Mesothelial cell of epicardium (in vitro differentiated cells): ENCODE measurements around the gene METTL13. TPM values are rescaled to one million over a fixed set of nuclear protein-coding genes. Genes with fewer than 3 reads are reported as not detected.

ENCODE experiments used
- DNase-seq, 2 experiments: peaks; one replicate each; pipeline ENCODE4 v3.0.0; 2021; ENCODE audit warnings: low spot score in 2 of 2; ENCODE audit not compliant: unreplicated experiment in 2 of 2
- H3K27ac Mint-ChIP-seq: 2 replicates; pipeline ENCODE4 v1.8.0; 2021; ENCODE audit warnings: mixed read lengths
- H3K27me3 Mint-ChIP-seq: 2 replicates; pipeline ENCODE4 v1.8.0; 2021; ENCODE audit warnings: low read depth, mixed read lengths
- H3K36me3 Mint-ChIP-seq: 2 replicates; pipeline ENCODE4 v1.8.0; 2021; ENCODE audit warnings: mixed read lengths
- H3K4me1 Mint-ChIP-seq: 2 replicates; pipeline ENCODE4 v1.8.0; 2021; ENCODE audit warnings: mixed read lengths
- H3K4me3 Mint-ChIP-seq: 2 replicates; pipeline ENCODE4 v1.8.0; 2021; ENCODE audit warnings: mild to moderate bottlenecking, moderate library complexity, mixed read lengths
- H3K9me3 Mint-ChIP-seq: 2 replicates; pipeline ENCODE4 v1.8.0; 2021; ENCODE audit warnings: mixed read lengths
- total RNA-seq: library from RNA; stranded (reverse); gene quantifications from 3 replicates; pipeline ENCODE4 v1.2.1, GENCODE V29; 2021
- TF ChIP-seq, protein P1 (sequence below): fragments of 200-600 bp; sonication (generic); IDR thresholded peaks from one replicate; pipeline ENCODE4 v1.5.0; 2021; ENCODE audit warnings: antibody characterized with exemption; ENCODE audit not compliant: unreplicated experiment

Gene METTL13
- total RNA-seq, 1 donor from 2014 or later: 27.4 TPM

- H3K27ac Mint-ChIP-seq: no peak overlapping the region
- DNase-seq: no peak
- H3K27me3 Mint-ChIP-seq: no peaks in the 10 kb centered on the region
- TF ChIP-seq, protein P1, sequence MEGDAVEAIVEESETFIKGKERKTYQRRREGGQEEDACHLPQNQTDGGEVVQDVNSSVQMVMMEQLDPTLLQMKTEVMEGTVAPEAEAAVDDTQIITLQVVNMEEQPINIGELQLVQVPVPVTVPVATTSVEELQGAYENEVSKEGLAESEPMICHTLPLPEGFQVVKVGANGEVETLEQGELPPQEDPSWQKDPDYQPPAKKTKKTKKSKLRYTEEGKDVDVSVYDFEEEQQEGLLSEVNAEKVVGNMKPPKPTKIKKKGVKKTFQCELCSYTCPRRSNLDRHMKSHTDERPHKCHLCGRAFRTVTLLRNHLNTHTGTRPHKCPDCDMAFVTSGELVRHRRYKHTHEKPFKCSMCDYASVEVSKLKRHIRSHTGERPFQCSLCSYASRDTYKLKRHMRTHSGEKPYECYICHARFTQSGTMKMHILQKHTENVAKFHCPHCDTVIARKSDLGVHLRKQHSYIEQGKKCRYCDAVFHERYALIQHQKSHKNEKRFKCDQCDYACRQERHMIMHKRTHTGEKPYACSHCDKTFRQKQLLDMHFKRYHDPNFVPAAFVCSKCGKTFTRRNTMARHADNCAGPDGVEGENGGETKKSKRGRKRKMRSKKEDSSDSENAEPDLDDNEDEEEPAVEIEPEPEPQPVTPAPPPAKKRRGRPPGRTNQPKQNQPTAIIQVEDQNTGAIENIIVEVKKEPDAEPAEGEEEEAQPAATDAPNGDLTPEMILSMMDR: no peak
- H3K9me3 Mint-ChIP-seq: no peaks in the 10 kb centered on the region
- H3K4me1 Mint-ChIP-seq: peaks cover 9% of the 10 kb centered on the region
- H3K4me3 Mint-ChIP-seq: no peak overlapping the region
- no peaks in the 10 kb centered on the region for H3K36me3 Mint-ChIP-seq
These were observed 24.1 kb downstream of the METTL13 start for GRCh38 chr1:171805395-171806115.

GRCh38 chr1:171807556-171807955 is 26.1 kb downstream of the METTL13 start:
- H3K4me3 Mint-ChIP-seq: no peak overlapping the region
- TF ChIP-seq, protein P1: no peak
- H3K36me3 Mint-ChIP-seq: no peaks in the 10 kb centered on the region
- H3K9me3 Mint-ChIP-seq: no peaks in the 10 kb centered on the region
- no peak overlapping the region for H3K27ac Mint-ChIP-seq
- H3K4me1 Mint-ChIP-seq: no peaks in the 10 kb centered on the region
- no peak for DNase-seq
- H3K27me3 Mint-ChIP-seq: no peaks in the 10 kb centered on the region

GRCh38 chr1:171809834-171810233 is 28.4 kb downstream of the METTL13 start:
- H3K27ac Mint-ChIP-seq: no peak overlapping the region
- TF ChIP-seq, protein P1: no peak
- no peak for DNase-seq
- H3K27me3 Mint-ChIP-seq: no peaks in the 10 kb centered on the region
- no peaks in the 10 kb centered on the region for H3K36me3 Mint-ChIP-seq
- H3K9me3 Mint-ChIP-seq: no peaks in the 10 kb centered on the region
- no peaks in the 10 kb centered on the region for H3K4me1 Mint-ChIP-seq
- no peak overlapping the region for H3K4me3 Mint-ChIP-seq

DNA sequence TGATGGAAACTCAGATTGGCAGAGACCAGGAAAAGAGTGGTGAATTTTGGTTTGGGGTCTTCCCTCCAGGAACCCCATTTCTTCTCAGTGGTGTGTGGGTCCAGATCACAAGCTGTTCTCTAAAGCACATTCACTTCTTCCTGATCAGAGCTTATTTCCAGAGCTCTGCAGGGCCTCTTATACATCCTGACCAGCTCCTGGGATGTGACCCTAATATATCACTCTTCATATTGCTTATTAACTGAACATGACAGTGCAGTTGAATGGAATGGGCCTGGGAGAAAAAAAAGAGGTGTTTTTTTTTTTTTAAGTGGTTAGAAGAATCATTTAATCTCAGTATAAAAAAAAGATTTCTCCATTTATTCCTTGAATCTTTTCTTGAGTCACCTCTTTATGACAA is 30.2 kb downstream of the METTL13 start:
- Mint-ChIP-seq H3K9me3 (no peaks in the 10 kb centered on the region), H3K4me1 (no peaks in the 10 kb centered on the region), H3K36me3 (no peaks in the 10 kb centered on the region), H3K27me3 (no peaks in the 10 kb centered on the region), H3K4me3 (no peak overlapping the region), H3K27ac (no peak overlapping the region)
- no peak for DNase-seq
- TF ChIP-seq, protein P1: no peak

DNA sequence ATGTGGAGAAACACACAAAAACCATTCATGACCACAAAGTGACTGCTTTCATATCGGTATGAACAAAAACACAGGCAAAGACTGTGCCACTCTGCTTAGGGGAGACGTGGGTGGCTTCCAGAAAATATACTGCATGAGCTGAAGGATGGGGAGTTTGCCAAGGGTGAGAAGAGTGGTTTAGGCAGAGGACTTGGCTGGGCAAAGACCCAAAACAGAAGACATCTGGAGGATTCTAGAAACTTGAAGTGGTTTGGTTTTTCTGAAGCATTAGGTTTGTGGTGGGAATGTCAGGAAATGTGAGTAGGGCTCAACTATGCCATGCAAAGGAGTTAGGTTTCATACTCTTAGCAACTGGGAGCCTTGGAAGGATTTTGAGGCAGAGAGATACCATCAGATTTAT is 33.2 kb downstream of the METTL13 start:
- TF ChIP-seq, protein P1: no peak
- Mint-ChIP-seq H3K4me3 (no peak overlapping the region), H3K27me3 (no peaks in the 10 kb centered on the region), H3K27ac (no peak overlapping the region), H3K4me1 (peaks cover 10% of the 10 kb centered on the region), H3K36me3 (no peaks in the 10 kb centered on the region), H3K9me3 (no peaks in the 10 kb centered on the region)
- DNase-seq: no peak
